SW480 (cell line): ENCODE data around the gene CTNNA2.
"Not testable (repeated sequence)": the region's sequence is repeated elsewhere in the genome, so short reads cannot be mapped to it uniquely, and the experiment has no call there.

Experiments
- DNase-seq: peaks from one replicate; pipeline ENCODE4 v3.0.0-alpha.2; 2016; ENCODE audit warnings: low spot score

The CTNNA2 gene

DNA sequence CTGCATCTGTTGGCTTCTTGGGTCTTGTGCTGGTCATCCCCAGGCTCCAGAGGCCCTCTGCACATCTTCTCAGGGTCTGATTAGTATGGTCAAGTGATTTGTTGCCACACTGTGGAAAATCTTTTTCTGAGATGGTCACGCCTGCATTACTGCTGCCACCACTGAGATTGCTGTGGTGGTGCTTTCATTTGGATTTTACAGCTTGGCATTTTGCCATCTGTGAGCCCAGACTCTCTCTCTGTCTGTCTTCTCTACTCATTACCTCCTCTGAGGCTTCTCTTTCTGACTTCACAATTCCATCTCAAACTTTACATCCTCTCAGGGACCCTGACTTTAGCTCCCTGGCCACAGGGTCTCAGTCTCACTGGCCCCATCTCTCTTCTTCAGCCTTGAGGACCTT lies 637.1 kb downstream of the CTNNA2 start:
- no peak for DNase-seq

DNA sequence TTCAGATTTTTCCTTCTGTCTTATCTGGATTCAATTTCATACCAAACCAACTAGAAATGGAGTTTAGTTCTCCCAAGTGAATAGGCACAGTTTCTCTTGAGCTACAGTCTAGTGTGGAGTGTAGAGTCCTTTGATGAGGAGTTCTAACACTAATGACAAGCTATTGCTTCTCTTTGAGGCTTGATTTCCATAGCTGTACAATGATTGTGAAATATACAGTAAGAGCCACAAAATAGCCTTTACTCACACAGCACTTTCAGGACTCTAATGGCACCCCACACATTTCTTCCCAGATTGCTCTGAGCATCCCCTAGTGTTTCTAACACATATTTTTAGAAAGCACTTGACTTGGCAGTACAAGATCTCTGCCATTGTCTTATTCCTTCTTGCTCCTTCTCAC lies 638.4 kb downstream of the CTNNA2 start:
- DNase-seq: no peak

DNA sequence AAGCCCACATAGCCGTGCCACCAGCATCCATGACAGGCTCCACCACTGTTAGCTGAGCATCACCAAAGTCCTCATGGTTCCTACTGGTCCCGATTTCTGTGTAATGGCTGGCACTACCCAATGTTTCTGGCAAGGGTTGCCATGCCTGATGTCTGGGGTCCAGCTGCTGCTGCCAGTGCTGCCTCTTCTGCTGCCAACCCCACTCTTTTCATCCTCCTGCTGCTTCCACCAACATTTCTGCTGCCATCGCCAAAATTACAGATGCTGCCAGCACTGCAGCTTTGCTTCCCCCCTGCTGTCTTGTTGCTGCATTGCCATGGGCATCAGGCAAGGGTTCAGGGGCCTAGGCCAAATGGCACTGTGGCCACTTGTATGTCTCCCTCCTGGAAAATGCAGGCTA lies 638.8 kb downstream of the CTNNA2 start:
- no peak for DNase-seq

DNA sequence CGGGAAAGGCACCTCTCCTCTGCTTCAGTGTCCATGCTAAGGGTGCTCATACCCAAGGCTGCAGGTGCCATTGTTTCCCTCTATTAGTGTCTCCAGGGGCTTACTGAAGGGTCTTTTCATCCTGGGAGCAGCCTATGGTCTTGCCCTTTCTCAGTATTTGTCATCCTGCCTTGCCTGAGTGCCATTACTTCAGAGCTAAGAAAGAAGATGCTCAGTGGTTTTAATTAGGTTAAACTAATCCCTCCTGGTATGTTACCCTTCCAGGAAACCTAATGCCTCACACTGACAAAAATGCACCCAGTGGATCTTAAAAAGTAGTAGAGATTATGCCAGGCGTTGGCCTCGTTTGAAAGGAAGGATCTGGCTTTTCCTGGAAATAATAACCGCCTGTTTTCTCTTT lies 640.3 kb downstream of the CTNNA2 start:
- DNase-seq: no peak

DNA sequence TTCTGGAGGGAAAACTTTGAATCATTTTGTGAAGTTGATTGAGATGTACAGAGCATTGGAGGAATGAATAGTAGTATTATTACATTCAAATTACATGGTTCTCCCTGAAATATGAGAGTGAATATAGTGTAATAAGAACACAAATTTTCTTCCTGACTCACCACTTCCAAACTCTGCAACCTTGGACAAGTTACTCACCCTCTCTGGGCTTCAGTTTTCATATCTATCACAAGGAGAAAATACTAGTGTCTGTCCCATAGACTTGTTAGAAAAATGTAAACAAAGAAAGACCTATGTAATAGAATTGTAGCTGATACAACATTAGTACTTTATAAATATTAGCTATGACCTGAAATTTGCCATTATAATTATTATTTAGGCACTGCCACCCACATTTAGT lies 640.9 kb downstream of the CTNNA2 start:
- no peak for DNase-seq

DNA sequence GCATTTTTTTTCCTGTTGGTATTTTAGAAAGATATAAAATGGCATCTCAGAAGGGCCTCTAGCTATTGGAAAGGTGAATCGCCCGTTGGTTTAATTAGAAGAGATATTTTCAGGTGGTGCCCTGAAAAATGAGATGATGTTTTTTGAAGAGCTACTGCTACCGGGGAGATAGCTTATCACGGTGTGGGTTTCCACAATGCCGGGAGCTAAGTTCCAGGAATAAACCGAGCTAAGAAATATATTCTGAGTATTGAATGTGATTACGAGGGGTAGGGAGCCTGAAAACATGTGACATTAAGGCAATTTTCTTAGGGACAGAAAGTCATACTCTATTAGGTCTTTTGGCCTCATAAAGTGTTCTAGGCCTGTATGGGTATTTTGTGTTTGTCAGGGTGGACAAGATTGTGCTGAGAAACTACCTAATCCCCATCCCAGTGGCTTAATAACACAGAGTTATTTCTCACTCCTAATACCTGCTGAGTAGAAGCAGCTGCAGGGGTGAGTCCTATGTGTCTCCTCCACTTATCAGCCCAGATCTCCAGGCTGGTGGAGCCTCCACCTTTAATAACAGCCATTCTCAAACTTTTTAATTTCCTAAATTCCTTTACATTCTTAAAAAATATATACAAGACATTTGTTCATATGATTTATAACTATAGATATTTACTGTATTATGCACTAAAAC lies 641.5 kb downstream of the CTNNA2 start:
- DNase-seq: no peak

DNA sequence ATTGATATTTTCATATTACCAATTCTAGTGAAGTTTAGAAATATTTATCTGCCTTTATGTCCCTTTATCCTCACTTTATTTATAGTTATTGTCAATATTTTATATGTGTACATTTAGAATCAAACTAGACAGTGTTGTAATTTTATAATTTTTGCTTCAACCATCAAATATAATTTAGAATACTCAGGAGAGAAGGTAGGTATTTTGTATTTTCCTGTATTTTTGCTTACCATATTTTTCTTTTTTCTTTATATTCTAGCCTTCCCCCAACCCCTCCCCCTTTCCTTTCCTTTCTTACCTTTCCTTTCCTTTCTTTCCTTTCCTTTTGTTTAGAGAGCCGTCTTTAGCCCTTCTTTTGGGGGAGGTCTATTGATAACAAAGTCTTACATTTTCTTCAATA lies 651.5 kb downstream of the CTNNA2 start:
- DNase-seq: no peak

DNA sequence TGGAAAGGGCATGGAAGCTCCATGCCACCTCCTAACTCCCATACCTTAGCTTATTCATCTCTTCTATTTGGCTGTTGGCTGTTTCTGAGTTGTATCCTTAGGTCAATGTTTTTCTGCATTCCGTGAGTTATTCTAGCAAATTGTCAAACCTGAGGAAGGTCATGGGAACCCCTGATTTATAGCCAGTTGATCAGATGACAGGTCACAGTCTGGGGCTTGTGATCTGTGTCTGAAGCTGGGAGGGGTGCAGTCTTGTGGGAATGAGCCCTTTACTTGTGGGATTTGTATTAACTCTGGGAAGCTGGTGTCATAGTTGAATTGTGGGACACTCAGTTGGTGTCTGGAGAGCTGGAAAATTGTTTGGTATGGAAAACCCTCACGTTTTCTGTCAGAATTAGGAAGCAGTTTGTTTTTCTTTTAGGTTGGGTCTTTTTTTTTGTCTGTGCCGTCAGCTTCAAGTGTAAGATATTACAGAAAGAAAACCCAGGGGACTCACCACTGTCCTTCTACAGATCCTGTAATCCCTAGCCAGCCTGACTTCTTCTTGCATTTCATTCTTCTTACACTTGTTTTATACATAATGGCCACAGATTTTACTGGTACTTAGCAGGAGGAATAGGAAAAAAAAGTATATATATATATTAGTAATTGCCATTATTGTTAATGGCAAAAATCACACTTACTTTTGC lies 653.8 kb downstream of the CTNNA2 start:
- DNase-seq: no peak

DNA sequence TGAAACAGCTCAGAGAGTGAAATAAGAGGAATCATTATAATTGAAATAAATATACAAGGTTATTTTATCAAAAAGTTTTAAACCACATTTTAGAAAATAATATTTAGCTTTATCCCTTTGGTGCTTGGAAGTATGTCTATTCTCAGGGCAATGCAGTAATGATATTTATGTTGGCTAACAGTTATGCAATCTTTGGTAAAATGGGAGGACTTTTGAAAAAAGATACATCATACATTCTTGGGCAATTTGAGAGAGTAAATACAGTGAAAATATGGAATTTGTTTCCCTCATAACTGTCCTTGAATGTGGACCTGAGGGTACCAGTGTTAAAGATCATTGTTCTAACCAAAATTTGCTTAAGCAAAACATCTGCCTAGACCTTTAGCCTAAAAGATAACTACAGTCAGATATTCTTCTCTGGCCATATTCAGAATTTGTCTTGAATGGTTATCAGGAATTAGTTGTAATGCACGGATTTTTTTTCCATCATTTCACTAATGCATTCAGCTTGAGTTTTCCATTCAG lies 654.5 kb downstream of the CTNNA2 start:
- no peak for DNase-seq

DNA sequence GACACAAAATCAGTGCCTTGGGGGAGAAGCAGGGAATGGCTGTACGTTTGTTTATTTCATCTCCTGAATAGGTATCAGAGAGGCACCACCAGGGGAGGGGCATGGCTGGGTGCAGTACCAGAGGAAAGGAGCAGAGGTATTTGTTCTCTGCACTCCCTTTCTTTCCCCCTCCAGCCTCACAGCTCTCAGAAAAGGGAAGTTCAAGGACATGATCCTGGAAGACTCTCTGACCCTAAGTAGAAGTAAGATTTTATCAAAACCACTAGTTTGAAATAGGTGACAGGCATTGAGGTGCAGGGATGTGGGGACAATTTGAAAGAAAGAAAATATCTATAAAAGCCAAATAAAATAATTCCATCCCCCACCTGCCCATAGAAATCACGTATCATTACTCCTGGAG lies 655.2 kb downstream of the CTNNA2 start:
- DNase-seq: no peak

DNA sequence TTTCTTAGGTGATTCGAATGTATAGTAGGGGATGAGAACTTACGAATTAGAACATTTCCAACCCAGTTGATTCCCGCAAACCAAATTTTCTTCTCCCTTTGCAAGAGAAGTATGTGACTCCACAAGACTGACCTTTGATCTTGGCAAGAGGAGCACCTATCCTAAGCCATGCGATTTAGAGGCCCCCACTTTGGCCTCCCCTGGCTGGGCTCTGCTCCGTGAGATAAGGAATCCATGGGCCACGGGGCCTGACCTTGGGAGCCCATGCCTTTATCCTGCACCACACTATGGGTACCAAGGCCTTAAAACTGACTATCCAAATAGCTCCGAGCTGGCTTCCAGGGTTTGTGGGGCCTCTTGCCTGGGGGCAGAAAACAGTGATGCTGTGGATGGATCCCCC lies 656.0 kb downstream of the CTNNA2 start:
- no peak for DNase-seq

DNA sequence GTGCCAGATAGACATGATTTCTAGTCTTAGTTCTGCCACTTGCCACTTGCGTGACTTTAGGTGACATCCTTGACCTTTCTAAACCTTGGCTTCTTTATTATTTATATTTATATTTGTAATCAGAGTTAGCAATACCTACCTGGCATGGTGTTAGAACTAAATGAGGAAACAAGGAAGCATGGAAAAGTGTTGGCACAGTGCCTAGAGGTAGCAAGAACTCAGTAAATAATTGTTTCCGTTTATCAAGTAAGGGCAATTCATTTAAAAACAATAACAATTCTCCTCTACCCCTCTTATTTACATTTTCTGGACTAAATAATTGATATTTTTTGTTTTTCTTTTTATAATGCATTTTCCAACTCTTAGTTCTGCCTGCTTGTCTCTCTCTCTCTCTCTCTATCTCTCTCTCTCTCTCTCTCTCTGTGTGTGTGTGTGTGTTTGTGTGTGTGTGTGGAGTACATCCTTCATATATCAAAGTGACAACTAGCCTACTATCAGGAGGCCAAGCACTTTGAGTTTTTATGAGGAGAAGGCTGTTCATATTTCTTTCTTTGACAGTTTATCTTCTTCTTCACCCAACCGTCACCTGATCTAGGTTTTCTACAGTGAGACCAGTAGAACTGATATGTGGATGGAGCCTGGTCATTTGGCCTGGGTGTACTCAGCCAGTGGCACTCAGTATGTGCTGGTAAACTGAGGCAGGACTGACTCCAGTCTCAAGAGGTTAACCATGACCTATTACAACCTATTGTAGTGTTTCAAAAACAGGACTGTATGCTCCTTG lies 657.2 kb downstream of the CTNNA2 start:
- no peak for DNase-seq

DNA sequence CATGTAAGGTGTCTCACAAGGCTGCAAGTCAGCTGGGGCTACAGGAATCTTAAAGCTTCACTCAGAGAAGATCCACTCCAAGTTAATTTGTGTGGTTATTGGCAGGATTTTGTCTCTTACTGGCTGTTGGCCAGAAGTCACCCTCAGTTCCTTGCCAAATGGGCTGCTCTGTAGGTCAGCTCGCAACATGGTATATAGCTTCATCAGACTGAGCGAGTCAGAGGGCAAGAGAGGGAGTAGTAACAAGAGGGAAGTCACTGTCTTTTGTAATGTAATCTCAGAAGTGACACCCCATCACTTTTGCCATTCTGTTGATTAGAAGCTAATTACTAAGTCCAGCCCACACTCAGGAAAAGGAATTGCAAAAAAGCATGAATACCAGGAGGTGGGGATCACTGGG lies 672.2 kb downstream of the CTNNA2 start:
- DNase-seq: no peak

DNA sequence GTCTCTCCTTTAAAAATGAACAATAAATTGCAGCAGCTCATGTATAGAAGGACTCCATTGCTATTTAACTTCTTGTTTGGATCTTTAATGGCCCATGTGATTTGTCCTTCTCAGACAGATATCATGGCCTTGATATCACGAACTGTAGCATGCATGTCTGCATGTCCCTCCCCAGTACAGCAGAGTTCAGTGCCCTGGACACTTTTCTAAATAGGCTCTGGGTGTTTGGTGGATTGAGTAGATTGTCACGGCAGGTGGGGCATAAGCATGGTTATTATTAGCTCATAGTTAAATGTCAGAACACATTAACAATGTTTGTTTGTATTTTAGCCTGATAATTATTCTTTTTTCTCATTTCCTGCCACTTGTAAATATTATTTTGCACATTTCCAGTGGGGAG lies 673.4 kb downstream of the CTNNA2 start:
- no peak for DNase-seq

DNA sequence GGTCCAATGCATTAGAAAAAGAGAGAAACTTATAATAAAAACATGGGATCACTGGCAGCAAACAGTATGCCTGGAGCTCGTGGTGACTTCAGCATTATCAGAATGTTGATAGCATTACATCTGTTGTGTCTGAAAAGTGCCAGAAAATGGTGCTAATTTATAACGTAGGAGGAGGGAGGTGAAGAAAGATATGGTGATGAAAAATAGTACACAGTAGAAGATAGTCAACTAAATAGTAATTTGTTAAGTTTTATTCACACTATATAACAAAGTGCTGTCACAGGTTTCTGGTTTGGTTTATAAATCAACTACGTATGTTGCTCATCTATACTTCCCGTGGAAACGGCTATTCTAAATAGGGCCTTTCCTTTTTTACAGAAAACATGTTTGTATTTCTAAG lies 674.3 kb downstream of the CTNNA2 start:
- no peak for DNase-seq

DNA sequence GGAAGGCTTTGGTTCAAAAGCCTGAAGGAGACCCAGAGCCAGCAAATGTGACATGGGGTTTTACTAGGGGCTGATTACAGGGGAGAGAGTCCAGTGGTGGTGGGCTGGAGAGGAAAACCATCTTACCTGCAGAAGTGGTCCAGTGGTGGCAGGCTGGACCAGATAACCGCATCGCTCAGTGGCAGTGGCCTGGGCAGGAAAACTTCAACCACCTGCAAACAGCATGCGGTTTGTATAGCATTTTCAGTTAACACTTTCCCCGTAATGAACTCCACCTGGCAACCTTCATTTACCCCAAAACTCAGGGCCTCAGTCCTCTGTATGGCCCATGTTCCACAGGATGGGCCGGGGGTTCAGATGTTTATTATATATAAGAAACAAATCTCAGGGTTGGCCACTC lies 677.3 kb downstream of the CTNNA2 start:
- no peak for DNase-seq

DNA sequence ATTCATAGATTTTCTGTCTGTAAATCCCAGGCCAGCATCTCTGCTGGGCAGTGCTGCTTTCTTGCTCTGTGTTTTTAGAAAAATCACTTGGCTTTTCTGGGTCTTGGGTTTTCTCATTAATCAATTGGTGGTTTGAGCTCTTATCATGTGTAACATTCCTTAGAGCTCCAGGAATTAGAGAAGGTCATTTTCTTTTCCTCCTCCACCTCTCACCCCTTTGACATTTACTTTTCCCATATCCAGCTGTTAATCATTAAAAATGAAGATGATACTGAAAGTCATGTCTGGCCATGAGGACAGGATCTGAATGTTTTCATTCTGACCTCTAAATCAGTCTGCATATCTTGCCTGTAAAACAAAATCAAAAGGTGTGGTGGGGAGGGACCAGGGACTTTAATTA lies 680.7 kb downstream of the CTNNA2 start:
- DNase-seq: no peak

DNA sequence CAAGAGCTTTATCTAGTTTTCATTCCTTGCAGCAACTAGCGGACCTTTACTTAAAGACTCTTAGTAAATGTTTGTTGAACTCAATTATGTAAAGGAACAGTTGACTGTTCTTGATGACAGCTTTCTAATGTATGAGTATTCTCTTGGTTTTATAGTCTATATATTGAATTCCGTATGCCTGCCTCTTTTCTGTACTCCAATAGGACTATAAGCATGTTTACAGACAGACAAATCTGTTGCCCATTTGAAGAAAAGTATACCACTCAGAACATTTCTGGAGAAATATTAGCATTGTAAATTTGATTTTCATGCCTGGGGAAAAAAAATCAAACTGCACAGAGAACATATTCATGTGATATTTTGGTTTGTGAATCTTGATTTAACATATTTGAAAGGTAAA lies 682.2 kb downstream of the CTNNA2 start:
- DNase-seq: no peak

DNA sequence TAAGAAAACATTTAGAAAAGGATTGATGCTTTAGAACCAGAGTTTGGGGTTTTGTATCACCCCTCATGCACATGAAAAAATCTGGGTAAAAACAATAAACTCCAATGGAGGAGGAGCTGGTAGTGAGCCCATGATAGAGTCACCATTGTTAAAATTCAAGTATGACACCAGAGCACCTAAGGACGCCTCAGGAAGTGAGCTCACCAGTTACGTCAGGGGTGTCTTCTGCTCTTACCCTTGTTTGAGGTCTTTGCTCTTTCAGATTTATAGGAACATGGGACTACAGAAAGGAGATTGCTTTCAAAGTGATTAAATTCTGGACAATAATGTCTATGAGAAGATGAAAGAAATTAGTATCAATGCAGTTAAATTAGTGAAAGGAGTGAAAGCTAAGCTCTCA lies 685.2 kb downstream of the CTNNA2 start:
- no peak for DNase-seq

DNA sequence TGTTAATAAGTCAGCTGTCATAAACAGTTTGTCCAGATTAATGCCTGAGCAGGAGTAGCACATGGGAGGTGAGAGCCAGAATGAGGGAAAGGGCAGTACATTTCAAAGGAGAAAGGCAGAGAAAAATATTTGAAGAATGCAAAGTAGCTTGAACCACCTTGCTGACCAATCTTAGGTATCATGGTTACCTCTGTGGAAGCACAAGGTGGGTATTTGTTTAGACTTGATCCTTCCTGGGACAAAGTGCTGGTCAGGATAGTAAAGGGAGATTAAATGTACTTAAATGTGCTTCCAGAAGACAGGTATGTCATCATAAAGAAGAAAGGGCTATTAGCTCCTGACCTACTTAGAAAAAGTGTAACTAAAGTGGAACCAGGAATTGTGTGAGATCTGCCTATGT lies 686.7 kb downstream of the CTNNA2 start:
- no peak for DNase-seq

DNA sequence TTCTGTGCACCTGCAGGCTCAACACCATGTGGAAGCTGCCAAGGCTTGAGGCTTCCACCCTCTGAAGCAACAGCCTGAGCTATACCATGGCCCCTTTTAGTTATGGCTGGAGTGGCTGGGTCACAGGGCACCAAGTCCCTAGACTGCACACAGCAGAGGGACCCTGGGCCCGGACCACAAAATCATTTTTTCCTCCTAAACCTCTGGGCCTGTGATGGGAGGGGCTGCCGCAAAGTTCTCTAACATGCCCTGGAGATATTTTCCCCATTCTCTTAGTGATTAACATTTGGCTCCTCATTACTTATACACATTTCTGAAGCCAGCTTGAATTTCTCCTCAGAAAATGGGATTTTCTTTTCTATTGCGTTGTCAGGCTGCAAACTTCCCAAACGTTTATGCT lies 691.1 kb downstream of the CTNNA2 start:
- not testable (repeated sequence) for DNase-seq

DNA sequence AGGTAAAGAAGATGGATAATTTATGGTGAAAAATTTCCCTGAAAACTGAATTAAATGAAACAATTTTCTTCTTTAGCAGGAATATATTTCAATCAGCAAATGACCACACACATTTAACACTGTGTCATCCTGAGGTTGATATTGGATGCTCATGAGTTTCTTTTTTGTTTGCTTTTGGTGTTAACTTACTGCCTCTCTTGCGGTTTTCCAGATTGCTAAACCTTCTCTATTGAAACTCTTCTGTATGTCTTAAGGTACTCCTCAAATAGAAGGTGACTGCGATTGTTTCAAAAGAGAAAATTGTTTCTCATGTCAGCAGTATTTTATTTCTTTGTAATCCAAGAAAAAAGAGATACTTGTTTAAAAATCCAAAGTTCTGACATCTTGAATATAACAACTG lies 692.6 kb downstream of the CTNNA2 start:
- no peak for DNase-seq

DNA sequence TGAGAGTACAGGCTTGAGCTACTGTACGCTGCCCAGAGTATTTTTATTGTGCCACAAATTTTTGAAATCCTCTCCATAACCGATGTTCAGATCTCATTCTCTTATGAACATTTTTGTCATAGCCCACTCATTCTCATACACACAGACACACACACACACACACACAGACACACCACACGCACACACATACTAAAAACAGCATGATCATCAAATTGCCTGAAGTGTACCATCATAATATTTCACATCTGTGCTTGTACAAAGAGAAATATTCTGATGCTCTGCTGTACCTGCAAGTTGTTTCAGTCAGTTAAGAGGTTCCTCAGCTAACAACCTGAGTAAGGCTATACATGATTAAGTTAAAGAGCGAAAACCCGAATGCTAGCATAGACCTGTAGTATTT lies 696.6 kb downstream of the CTNNA2 start:
- no peak for DNase-seq
